NCI-H1105 treated with DMSO at 0.1 percent for 48 hours (cell line): ENCODE measurements around the gene NSF.

Experiments
- DNase-seq: peaks from one replicate; lab custom pipeline; 2025; lab: John Stamatoyannopoulos, UW

The NSF gene

DNA sequence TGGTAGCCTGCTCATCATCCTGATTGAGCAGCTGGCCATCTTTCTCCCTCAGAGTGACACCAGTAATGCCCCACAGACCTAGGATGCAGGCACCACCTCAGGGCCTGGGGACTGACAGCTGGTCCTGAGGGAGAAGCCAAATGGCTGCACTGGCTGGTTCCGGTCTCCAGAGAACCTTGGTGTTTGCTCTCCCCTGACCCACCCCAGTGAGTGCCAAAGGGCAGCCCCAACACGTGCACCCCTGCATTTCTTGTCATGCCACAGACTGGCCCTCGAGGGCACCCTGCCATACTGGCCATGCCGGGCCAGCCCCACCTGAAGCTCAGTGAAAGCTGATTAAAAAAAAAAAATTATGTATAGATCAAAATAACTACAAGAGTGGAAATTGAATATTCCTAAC, 127.5 kb downstream of the NSF start:
- no peak for DNase-seq

DNA sequence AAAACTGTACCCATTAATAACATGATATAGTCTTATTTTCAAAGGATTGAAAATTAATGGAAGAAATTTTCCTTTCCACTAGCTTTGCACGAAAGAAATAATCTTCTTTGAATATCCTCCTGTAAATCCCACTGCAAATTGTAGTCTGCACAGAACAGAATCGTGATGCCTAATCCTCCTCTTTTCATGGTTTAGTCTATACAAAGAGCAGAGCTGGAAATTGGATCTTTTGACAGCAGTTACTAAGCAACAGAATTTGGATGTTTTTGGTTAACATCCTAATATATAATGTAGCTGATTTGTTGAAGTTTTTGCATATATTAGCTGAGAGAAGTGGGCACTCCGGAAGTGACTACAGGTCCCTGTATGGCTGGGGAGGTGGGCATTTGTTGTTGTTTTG, 129.4 kb downstream of the NSF start:
- no peak for DNase-seq

DNA sequence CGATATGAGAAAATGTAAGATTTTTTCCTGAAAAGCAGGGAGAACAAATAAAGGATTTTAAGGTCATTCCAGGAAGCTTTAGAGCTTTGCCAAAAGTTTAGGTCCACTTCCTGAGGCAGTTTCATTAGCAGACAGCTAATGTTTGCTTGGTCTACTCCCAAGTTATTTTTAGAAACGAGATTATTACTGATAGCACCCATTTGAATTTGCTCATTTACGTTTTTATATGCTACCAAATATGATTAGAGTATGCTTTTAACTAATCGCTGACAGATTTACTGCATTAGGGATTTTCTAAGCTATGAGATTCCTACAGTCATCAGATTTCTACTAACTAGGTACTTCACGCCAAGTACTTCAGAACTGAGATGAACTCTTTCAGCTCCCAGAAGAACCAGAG, 129.9 kb downstream of the NSF start:
- no peak for DNase-seq

DNA sequence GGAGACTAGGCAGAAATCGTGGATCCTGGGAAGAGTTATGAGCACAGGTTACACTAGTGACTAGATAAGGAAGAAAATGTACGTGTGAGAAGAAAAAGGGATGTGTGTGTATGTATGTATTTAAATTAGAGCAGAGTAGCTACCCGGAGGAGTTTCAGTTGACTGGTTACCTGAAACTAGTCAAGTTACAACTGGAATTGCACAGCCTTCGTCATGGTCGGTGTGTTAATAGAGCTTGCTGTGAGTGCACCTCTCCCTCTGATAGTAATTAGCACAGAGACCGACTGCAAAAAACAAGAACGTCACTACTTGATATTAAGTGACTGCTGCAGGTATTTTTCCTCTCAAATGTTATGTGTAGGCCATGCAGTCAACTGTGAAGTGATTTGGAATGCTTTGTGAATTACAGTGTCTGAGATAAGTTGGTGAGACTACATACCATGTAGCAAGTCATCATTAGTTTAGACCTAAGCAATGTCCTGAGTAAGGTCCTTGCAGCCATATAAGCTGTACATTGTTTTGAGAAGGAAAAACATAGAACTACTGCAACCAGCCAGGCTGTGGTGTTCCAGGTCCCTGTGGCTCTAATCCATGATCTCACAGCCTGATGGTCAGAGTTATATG, 132.3 kb downstream of the NSF start:
- DNase-seq = no peak

DNA sequence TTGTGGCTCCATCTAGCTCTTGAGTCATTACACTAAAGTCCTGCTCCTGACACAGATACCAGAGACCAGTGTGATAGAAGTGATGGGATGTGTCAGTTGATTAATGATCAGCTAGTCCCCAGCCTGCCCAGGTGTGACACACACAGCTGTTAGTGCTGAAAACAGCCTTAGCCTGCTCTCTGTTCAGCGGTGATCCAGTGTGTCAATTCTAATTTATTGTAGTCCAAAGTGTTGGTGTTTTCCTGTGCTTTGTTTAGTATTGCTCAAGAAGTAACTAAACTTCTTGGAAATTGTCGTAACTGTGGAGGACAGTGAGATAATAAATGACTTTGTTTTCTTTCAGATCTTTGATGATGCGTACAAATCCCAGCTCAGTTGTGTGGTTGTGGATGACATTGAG, 135.7 kb downstream of the NSF start:
- no peak for DNase-seq

DNA sequence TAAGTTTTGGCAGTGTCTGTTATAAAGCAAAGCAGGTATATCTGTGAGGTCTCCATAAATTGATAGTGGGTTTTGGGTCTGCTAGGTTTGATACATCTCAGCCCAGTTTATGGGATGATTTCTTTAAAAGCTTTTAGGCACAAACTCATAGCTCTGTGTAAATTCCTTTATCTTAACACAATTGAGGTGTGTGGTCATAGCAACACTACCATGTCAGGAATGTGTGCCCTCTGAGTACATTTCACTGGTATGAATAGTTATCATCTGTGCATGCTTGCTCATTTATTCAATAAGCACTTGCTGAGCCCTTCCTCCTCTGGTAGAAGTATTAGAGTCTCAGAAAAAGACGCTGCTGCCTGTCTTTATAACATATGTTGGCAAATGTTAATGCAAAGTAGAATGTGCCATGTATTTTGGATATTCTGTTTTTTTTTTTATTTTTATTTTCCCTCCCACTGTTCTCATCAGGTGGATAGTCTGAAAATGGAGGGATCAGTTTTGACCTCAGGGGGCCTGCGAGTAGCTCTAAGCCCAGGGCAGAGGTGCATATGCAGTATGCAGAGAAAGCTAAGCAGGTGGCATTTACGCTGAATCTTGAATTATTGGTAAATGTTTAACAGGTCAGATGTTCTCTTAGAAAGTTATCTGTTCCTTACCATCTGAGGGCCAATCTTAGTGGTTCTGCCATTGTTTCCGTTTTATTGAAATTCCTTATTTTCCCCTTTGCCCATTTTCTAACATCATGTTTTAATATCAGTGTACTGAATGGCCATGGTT, 137.3 kb downstream of the NSF start:
- no peak for DNase-seq

DNA sequence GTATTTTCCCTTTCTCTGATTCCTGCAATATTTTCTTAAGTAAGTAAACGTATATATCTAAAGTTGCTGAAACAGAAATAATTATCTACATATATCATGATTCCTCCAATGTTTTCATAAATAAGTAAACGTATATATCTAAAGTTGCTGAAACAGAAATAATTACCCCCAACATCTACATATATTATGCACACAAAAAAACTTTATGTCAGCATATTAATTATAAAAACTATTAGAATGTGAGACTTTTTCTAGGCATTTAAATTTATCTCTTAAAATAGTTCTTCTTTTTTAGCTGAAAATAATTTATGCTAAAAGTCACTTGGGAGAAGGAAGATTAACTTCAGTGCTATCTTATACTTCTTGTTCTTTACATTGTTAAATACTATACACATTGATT, 139.6 kb downstream of the NSF start:
- DNase-seq = no peak

DNA sequence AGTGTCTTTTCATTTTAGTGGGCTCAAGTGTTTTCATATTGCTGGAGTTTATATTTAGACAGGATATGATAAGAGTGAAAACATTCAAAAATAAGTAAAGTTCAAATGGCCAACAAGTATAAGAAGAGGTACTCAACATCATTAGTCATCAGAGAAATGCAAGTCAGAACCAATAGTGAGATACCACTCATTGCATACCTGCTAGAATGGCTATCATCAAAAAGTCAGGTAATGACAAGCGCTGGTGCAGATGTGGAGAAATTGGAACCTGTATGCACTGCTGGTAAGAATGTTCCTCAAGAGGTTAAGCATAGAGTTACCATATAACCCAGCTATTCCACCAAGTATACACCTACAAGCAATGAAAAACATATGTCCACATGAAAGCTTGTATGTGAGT, 140.2 kb downstream of the NSF start:
- no peak for DNase-seq

DNA sequence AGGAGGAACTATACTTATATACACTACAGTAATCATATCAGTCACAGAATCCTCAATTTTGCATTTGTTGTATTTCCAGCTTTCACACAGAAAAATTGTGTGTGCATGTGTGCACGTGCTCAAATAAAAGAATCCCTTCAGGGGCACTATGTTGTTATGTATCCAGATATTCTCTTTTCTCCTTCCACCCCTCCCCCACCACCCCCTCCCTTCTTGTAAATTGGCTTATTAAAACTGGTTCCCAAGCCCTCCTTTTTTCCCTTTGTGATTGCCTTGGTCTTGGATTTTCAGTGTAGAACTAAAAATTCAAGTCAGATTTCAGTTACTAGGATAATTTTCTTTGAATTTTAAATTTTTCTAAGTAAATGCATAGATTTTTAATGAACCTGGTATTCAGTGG, 141.7 kb downstream of the NSF start:
- DNase-seq = no peak

DNA sequence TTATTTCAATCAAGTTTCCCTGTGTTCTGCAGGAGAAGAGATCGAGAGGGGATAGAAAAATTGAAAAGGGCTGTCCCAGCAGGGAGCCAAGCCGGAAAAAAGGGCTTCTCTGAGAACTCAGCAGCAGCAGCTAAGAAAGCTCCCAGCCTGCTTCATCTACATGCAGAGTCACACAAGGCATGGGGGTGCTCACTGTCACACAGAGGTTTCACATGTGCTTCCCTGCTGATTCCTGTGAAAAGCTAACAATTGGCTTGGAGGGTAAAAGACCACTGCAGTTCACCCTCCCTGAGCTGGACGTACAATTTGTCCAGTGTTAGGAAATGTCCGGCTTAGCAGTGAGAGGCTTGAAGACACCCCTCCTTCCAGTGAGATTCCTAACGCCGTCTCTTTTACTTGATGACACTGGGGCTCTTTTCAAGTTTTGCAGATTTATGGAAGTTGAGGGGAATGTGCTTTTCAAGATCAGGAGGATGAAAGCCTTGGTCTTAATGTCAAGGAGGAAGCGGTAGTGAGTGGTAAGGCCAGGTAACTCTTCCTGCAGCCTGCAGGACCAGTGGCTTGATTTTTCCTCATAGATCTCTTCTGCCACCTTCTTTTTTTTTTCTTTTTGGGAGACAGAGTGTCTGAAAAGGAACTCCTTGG, 142.4 kb downstream of the NSF start:
- DNase-seq = no peak

DNA sequence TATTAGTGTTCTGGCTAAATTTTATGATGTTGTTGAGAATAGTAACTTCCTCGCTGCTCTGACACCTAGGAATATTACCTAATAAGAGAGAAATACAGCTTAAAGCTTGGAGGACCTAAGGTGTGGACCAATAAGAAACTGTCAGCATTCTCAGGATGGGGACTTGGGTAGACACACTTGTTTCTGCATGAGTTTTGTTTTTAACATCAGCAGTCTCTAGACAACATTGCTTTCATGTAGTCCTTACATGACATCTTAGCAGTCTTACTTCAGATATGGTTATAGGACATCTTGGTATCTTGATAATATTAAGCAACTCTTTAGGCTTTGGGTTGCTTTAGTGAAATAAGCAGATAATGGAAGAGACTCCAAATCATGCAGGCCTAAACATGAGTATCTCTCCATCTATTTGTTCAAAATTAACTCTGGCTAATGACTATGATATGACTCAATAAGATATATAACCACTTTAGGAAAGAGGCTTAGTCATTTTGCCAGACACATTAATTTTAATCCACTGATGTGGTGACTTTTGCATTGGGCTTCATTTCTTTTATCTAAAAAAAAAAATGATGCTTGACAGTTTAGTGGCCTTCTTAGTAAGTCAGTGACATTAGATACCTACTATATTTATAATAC, 143.5 kb downstream of the NSF start:
- DNase-seq = no peak

DNA sequence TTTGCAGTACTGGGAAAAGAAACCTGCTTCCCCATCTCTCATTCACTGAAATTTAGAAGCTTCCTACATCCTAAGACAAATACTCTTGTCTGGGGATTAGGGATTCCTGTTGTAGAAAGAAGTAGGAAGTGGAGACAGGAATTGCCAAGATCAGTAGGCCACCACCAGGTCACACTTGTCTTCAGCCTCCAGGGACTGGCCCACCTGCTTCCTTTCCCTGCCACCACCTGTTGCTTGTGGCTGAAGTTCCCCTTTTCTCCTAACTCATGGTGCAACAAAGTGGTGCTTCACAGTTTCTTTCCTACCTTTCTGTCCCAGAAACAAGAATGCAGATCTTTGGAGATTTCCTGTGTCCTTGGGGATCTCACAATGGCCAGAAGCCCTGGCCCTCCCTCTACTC, 145.6 kb downstream of the NSF start:
- no peak for DNase-seq

DNA sequence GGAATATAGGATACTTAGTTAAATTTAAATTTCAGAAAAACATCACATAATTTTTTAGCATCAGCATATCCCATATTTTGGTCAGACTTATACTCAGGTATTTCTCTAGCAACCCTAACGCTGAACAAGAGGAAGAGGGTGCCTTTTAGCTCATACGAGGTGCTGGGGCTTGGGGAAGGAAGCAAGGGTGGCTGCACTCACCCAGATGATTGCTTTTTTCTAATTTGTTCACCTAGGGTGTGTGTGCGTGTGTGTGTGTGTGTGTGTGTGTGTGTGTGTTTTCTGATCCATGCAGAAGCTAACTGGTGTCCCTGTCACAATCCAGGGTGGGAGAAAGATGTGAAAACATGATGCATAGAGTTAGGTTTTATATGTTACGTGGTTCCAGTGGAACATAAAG, 146.9 kb downstream of the NSF start:
- no peak for DNase-seq

DNA sequence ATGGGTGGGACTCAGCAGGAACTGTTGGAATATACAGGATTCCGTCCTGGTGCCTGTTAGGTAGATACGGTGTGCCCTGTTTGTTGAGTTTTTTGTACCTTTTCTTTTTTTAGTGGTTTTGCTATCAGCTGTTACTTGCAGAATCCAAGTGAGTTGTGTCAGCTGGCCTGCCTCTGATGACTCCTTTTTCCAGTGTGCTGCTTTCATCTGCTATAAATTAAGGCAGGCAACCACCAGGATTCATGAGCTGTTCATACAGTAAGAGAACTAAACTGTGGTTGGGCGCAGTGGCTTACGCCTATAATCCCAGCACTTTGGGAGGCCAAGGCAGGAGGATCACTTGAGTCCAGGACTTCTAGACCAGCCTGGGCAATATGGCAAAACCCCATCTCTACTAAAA, 148.1 kb downstream of the NSF start:
- DNase-seq = no peak

DNA sequence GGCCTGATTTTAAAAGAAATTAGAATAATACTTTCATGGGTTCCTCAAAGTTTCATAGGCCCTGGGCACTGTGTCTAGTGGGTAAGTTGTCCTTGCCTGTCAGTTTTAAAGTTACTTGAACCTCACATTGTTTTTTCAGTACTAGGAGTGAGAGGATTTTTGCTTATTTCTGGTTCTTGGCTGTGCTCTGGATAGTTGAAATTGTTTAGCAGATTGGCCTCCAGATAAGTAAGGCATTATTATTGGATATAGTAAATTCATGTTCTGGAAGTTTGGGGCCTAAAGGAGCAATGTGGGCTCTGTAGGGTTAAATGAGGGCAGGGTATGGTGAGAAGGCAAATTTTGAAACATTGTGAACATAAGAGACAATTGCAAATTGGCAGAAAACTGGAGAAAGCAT, 149.5 kb downstream of the NSF start:
- DNase-seq = no peak

DNA sequence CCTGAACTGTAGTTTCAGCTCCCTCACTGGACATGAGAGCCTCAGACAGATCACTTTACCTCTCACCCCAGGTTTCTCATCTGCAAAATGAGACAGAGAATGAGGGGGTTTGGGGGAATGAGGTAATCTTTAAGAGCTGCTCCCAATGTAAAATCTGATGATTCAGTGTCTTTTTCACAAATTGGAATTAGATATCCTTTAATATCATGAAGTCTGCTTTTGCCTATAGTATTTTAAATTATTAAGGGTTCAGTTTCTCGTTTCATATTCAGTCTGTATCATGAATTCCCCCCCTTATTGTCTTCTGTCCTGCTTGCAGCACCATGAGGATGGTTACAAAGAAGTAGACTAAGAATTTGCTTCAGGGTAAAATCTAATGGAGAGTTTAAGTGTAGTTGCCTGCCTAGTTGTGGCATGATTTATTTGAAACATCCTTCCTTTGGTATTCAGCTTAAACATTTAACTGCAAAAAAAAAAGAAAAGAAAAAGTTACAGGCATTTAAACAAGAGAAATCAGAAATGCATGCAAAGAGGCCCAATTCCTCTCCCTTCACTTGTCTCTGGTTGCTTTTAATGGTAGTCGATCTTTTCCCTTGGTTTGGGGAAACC, 150.8 kb downstream of the NSF start:
- no peak for DNase-seq

DNA sequence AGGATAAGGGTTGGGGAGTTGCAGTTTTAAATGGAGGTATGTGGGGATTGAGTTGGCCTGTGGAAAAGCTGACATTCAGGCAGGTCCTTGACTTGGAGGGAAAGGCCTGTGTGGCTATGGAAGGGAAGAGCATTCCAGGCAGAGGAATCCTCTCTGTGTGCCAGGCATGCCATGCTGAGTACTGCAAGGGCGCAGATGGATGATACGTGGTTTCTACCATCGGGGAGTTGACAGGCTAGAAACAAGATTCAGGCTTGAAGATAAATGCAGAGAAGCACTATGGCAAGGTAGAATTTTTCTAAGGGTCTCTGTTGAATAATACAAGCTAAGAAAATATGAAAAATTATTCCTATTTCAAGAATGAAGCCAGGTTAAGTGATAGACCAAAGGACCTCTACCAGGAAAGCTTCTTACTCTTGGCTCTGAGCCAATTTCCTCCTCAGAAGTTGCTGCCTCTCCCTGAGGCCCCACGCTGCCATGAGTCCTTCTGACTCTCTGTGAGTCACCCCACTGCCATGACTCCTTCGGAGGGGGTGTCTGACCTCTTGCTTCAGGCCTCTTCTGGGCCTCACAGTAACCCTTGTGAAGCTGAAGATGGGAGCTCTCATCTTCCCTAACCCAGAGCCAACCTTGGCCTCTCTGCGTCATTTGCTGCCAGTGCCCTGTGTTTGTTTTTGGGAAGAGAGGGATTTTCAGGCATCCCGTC, 152.2 kb downstream of the NSF start:
- DNase-seq = no peak

DNA sequence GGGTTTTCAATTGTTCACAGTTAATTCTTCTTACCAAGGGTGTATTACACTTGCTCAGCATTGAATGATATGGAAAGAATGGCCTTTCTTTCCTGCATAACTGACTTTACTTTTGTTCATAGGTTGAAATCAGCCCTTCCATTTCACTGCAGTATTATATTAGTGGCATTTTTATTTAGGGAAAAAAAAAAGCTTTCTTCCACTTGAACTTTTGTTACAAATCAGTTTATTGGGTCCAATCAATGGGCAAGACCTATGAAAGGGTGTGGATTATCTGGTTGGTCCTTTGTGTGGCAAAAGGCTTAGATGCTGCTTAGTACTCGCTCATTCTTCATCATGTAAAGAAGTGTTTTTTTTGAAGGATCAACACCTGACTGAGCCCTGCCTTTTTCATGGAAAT, 154.0 kb downstream of the NSF start:
- no peak for DNase-seq

DNA sequence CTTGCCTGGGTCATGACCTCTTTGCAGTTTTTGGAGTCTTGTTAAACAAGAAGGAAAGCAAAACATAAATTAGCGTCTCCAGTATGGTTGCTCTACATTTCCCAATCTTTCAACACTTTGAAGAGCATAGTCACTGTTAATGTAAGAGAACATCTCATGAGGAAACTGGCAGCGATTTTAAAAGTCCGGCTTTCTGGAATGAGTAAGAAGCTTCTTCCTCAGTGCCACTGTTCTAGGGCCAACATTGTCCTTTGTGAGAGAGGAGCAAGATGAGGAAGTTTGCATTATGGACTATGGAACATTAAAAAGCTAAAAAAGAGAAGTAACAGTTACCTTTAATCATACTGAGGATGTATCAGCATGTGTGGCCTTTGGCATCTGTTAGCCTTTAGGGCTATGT, 154.9 kb downstream of the NSF start:
- no peak for DNase-seq

DNA sequence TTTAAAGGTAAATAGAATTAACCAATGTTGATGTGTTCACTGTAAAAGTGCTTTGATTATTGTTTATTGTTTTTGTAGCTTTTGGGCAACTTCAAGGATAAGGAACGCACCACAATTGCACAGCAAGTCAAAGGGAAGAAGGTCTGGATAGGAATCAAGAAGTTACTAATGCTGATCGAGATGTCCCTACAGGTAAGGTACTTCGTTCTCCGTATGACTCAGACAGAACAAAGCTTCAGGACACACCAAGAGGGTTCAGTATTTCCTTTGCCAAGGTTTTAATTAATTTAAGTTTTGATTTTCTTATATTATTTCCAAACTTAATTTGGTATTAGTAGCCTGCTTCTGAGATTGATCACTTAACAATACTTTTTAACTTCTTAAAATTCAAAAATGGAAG, 161.0 kb downstream of the NSF start:
- no peak for DNase-seq

DNA sequence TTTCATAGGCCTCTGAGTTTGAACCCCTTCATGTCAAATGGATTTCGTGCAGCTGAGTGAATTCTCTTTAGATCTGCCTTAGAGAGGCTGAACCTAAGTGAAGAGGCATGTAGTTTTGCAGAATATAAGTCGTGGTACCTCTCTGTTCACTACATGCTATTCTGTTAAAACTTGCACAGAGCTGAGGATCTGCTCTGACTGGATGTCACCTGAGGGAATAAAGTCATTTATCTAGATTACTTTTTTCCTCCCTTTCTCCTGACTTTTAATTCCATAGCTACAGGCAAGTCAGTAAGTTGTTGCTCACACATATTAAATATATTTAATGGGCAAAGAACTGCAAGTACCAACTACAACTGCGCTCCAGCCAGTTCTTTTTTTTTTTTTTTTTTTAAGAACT, 163.3 kb downstream of the NSF start:
- no peak for DNase-seq
